ENCODE measurements around the gene HJURP.

HJURP gene

DNA sequence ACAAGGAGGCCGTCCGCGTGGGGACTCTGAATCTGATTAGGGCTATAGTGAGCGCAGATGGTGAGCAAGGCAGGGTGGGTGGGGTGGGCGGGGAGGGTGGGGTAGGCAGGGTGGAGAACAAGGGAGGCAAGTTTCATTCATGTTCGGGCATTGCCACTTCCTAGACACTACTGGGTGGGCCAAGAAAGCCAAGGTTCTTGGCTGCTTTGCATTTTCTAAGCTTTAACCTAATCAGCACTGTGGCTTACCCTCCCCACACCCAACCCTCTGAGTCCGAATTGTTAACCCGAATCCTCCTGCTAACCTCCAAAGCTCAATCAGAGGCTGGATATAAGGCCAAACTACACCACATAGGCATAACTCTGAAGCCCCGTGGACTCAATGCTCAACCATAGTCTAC lies 58.1 kb downstream of the HJURP start:
- no peak for DNase-seq (ENCODE audit: extremely low read depth, low read depth)
- H3K4me3 ChIP-seq (replicated peaks; ENCODE audit: low read depth, low read length): no peak overlapping the region
- TF ChIP-seq, protein P1, sequence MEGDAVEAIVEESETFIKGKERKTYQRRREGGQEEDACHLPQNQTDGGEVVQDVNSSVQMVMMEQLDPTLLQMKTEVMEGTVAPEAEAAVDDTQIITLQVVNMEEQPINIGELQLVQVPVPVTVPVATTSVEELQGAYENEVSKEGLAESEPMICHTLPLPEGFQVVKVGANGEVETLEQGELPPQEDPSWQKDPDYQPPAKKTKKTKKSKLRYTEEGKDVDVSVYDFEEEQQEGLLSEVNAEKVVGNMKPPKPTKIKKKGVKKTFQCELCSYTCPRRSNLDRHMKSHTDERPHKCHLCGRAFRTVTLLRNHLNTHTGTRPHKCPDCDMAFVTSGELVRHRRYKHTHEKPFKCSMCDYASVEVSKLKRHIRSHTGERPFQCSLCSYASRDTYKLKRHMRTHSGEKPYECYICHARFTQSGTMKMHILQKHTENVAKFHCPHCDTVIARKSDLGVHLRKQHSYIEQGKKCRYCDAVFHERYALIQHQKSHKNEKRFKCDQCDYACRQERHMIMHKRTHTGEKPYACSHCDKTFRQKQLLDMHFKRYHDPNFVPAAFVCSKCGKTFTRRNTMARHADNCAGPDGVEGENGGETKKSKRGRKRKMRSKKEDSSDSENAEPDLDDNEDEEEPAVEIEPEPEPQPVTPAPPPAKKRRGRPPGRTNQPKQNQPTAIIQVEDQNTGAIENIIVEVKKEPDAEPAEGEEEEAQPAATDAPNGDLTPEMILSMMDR (IDR thresholded peaks at IDR 0.05; ENCODE audit: low read depth, low read length, missing control alignments): no peak

DNA sequence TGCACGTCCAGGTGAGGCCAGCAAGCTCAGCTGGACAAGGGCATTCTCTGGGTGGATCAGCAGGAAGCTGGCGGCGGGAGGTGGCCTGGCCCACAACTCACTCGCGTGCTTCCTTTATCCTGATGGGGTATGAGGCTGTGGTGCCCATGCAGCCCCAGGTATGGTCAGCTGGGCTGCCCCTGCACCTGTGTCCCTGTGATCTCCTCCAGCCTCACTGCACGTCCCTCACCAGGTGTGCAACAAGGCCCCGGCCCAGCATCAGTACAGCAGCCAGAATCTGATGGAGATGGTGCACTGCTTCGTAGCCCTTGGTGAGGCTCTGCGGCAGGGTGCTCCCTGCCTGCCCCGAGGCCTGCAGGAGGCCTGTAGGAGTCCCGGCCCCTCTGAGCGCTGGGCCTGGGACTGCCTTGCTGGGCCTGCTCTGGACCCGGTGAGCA lies 58.6 kb downstream of the HJURP start:
- TF ChIP-seq, protein P1 (IDR thresholded peaks at IDR 0.05; ENCODE audit: low read depth, low read length, missing control alignments): no peak
- DNase-seq (ENCODE audit: extremely low read depth, low read depth): no peak
- no peak overlapping the region for H3K4me3 ChIP-seq (replicated peaks; ENCODE audit: low read depth, low read length)

DNA sequence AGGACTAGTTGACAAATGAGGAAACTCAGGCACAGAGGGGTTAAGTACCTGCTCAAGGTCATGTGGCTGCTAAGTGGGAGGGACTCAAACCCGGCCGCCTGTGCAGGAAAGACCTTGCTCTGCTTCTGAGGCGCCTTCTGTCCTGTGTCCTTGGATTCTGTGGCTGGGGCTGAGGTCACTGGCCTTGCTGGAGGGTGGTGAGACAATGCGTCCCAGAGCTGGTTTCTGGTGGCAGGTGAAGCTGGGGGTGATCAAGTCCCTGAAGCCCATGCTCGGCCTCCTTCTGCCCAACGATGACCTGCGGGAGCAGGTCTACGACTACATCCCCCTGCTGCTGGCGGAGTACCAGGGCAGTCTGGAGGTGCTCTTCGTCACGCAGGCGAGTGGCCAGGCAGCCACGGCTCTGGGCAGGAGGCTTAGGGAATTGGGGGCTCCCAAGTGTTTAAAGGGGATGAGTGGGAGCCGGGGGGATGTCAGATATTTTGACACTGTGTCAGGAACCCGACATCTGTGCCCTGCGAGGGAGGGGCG lies 60.1 kb downstream of the HJURP start:
- TF ChIP-seq, protein P1 (IDR thresholded peaks at IDR 0.05; ENCODE audit: low read depth, low read length, missing control alignments): no peak
- H3K4me3 ChIP-seq (replicated peaks; ENCODE audit: low read depth, low read length): no peak overlapping the region
- no peak for DNase-seq (ENCODE audit: extremely low read depth, low read depth)

DNA sequence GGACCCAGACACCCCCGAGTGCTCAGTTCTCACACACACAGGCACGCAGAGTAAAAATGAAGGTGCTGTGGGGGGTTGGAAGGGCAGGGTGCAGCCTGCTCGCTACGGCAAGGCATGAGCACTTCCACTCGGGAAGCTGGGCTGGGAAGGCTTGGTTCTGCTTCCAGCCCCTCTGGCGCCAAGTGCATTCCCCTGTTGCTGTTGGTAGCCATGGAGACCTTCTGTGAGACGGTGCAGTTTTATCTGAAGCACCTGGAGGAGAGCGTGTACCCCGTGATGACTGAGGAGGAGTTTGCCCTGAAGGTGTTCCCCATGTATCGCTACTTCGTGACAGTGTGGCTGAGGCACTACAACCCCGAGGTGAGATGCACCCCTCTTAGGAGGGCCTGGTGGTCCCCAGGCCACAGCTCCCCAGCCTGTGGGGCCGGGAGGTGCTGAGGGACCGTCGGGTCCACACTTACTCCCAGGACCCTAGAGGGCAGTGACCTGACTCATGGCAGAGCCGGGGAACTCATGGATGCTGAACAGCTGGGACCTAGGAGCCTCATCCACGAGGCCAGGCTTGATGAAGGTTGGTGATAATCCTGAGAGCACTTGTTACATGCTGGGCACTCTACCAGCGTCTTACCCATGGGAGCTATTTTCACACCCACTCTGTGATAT lies 60.7 kb downstream of the HJURP start:
- no peak for DNase-seq (ENCODE audit: extremely low read depth, low read depth)
- H3K4me3 ChIP-seq (replicated peaks; ENCODE audit: low read depth, low read length): no peak overlapping the region
- TF ChIP-seq, protein P1 (IDR thresholded peaks at IDR 0.05; ENCODE audit: low read depth, low read length, missing control alignments): no peak

DNA sequence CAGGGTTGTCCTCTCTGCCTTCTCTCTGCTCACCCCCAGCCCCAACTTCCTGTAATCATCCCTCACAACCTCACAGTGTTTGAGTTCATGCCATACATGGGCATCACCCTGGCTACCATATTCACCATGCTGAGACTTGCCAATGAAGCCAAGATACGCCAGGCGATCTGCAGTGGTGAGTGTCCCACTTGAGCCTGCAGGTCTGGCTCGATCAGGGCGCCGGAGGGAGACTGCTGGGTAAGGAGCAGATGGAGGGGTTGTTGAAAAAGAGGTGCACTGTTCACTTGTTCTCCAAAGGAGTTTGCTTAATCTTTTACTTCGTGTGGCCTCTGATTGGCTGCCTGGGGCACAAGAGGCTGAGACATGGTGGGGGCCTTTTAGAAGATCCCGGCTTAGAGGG lies 61.6 kb downstream of the HJURP start:
- no peak for DNase-seq (ENCODE audit: extremely low read depth, low read depth)
- TF ChIP-seq, protein P1 (IDR thresholded peaks at IDR 0.05; ENCODE audit: low read depth, low read length, missing control alignments): no peak
- no peak overlapping the region for H3K4me3 ChIP-seq (replicated peaks; ENCODE audit: low read depth, low read length)

DNA sequence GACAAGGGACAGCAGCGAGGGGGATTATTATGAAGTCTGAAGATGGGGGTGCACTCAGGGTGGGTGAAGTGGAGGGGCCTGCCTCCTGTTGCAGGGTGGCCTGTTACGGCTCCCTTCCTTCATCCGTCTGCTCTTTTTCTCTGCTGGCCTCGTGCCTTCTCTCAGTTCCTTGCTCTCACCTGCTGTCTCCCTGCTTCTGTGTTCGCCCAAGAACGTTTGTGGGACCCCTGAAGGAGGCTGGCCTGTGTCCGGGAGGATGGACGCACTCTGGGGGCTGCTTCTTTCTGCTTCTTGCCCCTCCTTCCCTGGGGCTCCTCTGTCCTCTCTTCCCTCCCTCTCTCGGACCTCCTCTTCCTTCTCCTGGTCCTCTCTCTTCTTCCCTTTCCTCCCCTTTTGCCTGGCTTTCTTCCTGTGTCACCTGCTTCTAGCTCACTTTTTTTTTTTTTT lies 62.4 kb downstream of the HJURP start:
- no peak for DNase-seq (ENCODE audit: extremely low read depth, low read depth)
- no peak overlapping the region for H3K4me3 ChIP-seq (replicated peaks; ENCODE audit: low read depth, low read length)
- TF ChIP-seq, protein P1 (IDR thresholded peaks at IDR 0.05; ENCODE audit: low read depth, low read length, missing control alignments): no peak

Measured in HFF-Myc (cell line).